GM19025 (cell line): Measurements from ENCODE around the gene LPAR6.

Experiments
- ATAC-seq: cut with Tn5 transposase; IDR thresholded peaks from one replicate; pipeline ENCODE4 v1.9.1; 2021; ENCODE audit warnings: mild to moderate bottlenecking, low read depth, moderate library complexity; ENCODE audit not compliant: unreplicated experiment

Gene LPAR6

GRCh38 chr13:48415516-48415915 lies 2.6 kb upstream of the LPAR6 start:
- ATAC-seq: no peak

DNA sequence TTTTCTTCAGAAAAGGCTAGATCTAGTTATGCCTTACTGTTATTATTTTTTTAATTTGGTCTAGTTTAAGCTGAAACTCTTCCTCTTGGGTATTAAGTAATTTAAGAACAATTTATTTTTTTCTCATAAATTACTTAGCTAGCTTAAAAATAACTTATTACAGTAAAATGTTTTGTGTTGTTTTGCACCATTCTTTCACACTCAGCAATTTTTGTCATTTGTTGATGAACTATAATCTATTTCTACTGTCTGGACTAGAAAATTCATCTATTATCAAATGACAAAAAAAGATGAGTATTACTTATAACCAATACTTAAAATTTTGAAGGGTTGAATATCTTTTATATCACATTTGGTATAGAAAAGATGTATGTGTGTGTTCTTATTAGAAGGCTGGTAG lies 1.6 kb upstream of the LPAR6 start:
- ATAC-seq: no peak

- no peak for ATAC-seq
Observed at GRCh38 chr13:48411841-48412531, 927 bp downstream of the LPAR6 start.

DNA sequence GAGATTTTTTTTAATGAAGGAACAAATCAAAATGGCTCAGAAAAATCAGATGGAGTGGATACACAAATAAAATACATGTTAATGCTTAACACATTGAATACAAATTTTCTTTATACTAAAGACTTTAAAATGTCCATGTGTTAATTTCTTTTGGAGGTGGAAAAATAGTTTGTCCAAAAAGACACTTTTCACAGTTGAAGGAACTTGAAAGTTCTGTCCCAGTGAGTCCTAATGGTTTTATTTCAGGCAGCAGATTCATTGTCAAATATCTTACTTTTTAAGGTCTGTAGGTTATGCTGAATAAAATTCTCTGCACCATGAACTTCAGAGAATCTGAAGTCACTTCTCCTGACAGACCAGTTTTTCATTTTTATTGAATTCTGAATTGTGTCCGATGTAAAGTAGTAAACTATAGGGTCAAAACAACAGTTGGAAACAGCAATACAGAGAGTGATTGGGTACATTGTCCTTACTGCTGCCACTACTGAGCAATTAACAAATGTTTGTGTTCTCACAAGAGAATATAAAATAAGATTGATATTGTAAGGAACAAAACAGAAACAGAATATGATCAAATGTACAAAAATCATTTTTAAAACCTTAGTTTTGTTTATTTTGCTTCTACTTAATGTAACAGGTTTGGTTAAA lies 1.6 kb downstream of the LPAR6 start:
- no peak for ATAC-seq

- ATAC-seq: no peak
Observed at GRCh38 chr13:48410199-48410598, 2.7 kb downstream of the LPAR6 start.

GRCh38 chr13:48405875-48406274 lies 7.0 kb downstream of the LPAR6 start:
- no peak for ATAC-seq

- no peak for ATAC-seq
Observed at GRCh38 chr13:48404952-48405351, 8.0 kb downstream of the LPAR6 start.

DNA sequence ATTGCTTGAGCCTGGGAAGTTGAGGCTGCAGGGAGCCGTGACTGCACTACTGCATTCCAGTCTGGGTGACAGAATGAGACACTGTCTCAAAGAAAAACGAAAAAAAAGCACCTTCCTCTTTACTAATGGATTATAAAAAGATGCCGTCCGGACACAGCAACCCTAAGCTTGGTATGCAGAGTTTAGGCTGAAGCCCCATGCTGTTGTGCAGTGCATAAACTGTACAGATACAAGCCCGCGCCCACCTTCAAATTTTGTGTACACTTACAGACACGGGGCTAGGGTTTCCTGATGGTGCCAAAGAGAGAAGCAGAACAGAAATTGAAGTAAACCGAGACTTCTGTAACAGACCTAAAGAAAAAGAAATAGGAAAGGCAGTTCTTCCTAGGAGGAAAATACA lies 9.0 kb downstream of the LPAR6 start:
- ATAC-seq: no peak

- peak; percentile 47 for ATAC-seq
Observed at GRCh38 chr13:48403151-48403631, 9.7 kb downstream of the LPAR6 start.

GRCh38 chr13:48402325-48402932 lies 10.5 kb downstream of the LPAR6 start:
- no peak for ATAC-seq

- no peak for ATAC-seq
Observed at GRCh38 chr13:48401480-48401879, 11.4 kb downstream of the LPAR6 start.

DNA sequence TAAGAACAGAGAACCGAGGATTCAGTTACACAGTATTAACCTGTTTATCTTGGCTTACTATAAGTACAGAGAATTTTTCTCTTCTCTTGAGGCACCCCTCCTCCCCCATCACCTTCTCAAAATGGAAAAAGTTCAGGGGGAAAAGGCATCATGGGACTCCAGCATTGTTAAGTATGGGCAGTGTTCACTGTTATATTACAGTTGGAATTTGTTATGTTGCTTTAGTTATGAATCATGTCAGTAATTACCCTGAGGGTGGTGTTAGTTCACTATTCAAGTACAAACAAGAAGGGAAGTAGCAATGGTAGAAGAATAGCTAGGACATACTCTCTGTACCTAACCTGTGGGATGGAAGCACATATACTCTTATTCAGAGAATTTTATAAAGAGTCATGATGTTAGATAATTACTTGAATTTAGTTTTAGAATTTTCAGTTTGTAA lies 12.0 kb downstream of the LPAR6 start:
- ATAC-seq: no peak

DNA sequence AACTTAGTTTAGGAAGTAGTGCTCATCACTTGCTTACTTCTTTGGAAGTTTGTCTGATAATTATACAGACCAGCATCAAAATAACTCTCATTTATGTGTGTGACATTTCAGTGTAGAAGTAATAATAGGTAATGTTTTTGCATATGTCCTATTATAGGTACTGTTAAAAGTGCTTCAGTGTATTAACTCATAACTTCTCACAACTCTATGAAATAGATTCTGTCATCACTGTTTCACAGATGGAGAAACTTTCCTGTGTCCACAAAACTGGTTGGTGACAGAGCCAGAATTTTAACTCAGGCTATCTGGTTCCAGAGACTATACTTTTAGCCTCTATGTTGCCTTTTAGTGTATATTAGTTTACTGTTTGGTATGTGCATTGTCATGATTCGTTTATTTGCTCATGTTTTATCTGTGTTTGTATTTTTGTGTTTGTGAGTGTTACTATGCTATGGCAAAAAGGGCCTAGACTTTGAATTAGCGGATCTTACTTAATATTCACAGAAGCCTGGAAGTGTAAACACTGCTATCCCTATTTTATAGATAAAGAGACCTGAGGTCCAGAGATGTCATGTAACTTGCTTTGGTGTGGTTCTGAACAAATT lies 12.7 kb downstream of the LPAR6 start:
- ATAC-seq: no peak

- ATAC-seq: no peak
Observed at GRCh38 chr13:48398450-48399095, 14.3 kb downstream of the LPAR6 start.

DNA sequence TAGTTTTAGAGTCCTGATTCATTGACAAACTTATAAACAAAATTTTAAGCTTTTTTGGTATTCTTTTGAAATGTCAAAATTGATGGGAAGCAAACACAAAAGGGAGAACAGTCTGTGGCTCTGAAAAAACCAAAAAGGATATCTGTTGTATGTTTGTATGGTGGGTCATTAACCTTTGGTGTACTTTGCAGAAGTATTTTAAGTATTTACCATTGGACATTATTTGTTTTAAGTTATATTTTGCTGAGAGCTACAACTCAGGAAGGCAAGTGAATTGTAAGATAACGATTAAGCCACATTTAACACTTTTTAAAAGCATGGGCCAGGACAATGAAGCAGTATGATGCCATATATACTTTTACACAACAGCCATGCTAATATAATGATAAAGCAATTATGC lies 15.2 kb downstream of the LPAR6 start:
- no peak for ATAC-seq

- ATAC-seq: no peak
Observed at GRCh38 chr13:48393698-48394085, 19.2 kb downstream of the LPAR6 start.

DNA sequence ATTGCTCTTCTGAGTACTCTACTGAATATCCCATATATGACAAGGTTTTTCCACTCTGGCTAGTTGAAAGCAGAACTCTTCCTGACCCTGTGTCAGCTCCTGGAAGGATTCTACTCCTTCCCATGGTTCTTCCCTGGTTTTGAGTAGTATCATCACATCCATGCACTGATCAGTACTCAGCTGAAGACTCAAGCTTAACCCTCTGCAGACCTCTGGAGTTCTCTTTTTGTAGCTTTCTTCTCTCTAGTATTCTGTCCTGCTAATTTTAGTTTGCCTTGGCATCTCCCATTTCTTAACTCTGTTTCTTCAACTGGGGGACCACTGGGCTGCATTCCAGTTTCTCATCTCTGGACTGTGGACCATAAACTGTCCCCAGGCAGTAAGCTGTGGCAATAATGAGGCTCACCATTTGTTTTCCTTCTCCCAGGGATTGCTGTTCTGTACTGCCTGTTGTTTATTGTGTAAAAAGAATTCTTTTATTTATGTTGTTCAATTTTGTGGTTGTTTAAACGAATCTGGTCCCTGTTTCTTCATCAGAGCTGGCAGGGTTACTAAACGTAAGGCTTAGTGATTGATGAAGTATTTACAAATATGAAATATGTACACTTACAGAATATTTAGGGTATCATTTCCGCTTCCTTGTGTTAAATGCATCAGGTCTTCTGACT lies 19.7 kb downstream of the LPAR6 start:
- ATAC-seq: no peak

- no peak for ATAC-seq
Observed at GRCh38 chr13:48391257-48391656, 21.7 kb downstream of the LPAR6 start.

- ATAC-seq: no peak
Observed at GRCh38 chr13:48386816-48387215, 26.1 kb downstream of the LPAR6 start.

GRCh38 chr13:48383384-48383783 lies 29.5 kb downstream of the LPAR6 start:
- ATAC-seq: no peak
